HepG2 (cell line): Measurements from ENCODE around the gene TMEM176A. TPM values are rescaled to one million over a fixed set of nuclear protein-coding genes. Genes with fewer than 3 reads are reported as not detected.

Experiments used
- ARNT ChIP-seq: fragments of 450-650 bp; IDR thresholded peaks from 2 replicates; pipeline ENCODE4 v1.6.1; 2017
- CBX1 ChIP-seq: IDR thresholded peaks from one replicate; pipeline ENCODE4 v1.6.1; 2016; ENCODE audit warnings: antibody characterized with exemption, low read depth
- EP300 ChIP-seq, 3 experiments: sonication (generic) in 1 of 3; formaldehyde crosslinking in 1 of 3; IDR thresholded peaks; 2 replicates each; pipeline versions ENCODE4 v1.5.1 to v1.6.1; 2011 to 2020; ENCODE audit warnings: low read depth in 2 of 3, low read length in 2 of 3, borderline replicate concordance in 1 of 3, improper control_type of control experiment in 1 of 3, mild to moderate bottlenecking in 1 of 3, missing genetic modification reagents in 1 of 3, moderate library complexity in 1 of 3
- MBD4 ChIP-seq: IDR thresholded peaks from 2 replicates; pipeline ENCODE4 v1.6.1; 2012; ENCODE audit warnings: low read length, inconsistent platforms, borderline replicate concordance
- RORA ChIP-seq: sonication (generic); formaldehyde crosslinking; IDR thresholded peaks from 2 replicates; pipeline ENCODE4 v1.5.0; 2020; ENCODE audit warnings: mild to moderate bottlenecking, missing genetic modification reagents, moderate library complexity
- TCF12 ChIP-seq, 2 experiments: fragments of 450-650 bp in 1 of 2; sonication (generic) in 1 of 2; formaldehyde crosslinking in 1 of 2; IDR thresholded peaks; 2 replicates each; pipeline versions ENCODE4 v1.6.1 to v1.8.0; 2017 to 2022; ENCODE audit warnings: antibody characterized with exemption in 1 of 2, mild to moderate bottlenecking in 1 of 2, missing genetic modification reagents in 1 of 2, moderate library complexity in 1 of 2
- TSC22D2 ChIP-seq: sonication (generic); formaldehyde crosslinking; IDR thresholded peaks from 2 replicates; pipeline ENCODE4 v1.5.1; 2020; ENCODE audit warnings: missing genetic modification reagents, mild to moderate bottlenecking, borderline replicate concordance
- ZBTB1 ChIP-seq: sonication (generic); formaldehyde crosslinking; IDR thresholded peaks from 2 replicates; pipeline ENCODE4 v1.4.0; 2020; ENCODE audit warnings: missing genetic modification reagents, borderline replicate concordance
- ZBTB38 ChIP-seq: sonication (generic); formaldehyde crosslinking; IDR thresholded peaks from 2 replicates; pipeline ENCODE4 v1.5.1; 2020; ENCODE audit warnings: mild to moderate bottlenecking, missing genetic modification reagents
- ZNF17 ChIP-seq: sonication (generic); formaldehyde crosslinking; IDR thresholded peaks from 2 replicates; pipeline ENCODE4 v1.5.0; 2020; ENCODE audit warnings: mild to moderate bottlenecking, missing genetic modification reagents
- ZNF225 ChIP-seq: sonication (generic); formaldehyde crosslinking; IDR thresholded peaks from 2 replicates; pipeline ENCODE4 v1.4.0; 2020; ENCODE audit warnings: mild to moderate bottlenecking, missing genetic modification reagents
- ZNF282 ChIP-seq: fragments of 450-650 bp; IDR thresholded peaks from 2 replicates; pipeline ENCODE4 v1.6.1; 2018; ENCODE audit not compliant: partially characterized antibody
- ZNF292 ChIP-seq: sonication (generic); formaldehyde crosslinking; IDR thresholded peaks from 2 replicates; pipeline ENCODE4 v1.8.1; 2022; ENCODE audit warnings: mild to moderate bottlenecking, low read depth, missing genetic modification reagents, borderline replicate concordance
- ZNF564 ChIP-seq: sonication (generic); formaldehyde crosslinking; IDR thresholded peaks from 2 replicates; pipeline ENCODE4 v1.8.1; 2023; ENCODE audit warnings: mild to moderate bottlenecking, missing genetic modification reagents
- ZNF672 ChIP-seq: sonication (generic); formaldehyde crosslinking; IDR thresholded peaks from 2 replicates; pipeline ENCODE4 v1.8.1; 2022; ENCODE audit warnings: missing genetic modification reagents
- ZNF749 ChIP-seq: sonication (generic); formaldehyde crosslinking; IDR thresholded peaks from 2 replicates; pipeline ENCODE4 v1.8.0; 2022; ENCODE audit warnings: mild to moderate bottlenecking, missing genetic modification reagents, moderate library complexity, borderline replicate concordance
- ZNF790 ChIP-seq: sonication (generic); formaldehyde crosslinking; IDR thresholded peaks from 2 replicates; pipeline ENCODE4 v1.8.0; 2022; ENCODE audit warnings: missing genetic modification reagents, mild to moderate bottlenecking, borderline replicate concordance
- polyA plus RNA-seq, 8 experiments: library from polyadenylated mRNA; depleted of rRNA in 3 of 8; stranded (reverse) in 7 of 8; unstranded in 1 of 8; fragments of >200 nt; fragmentation: Illumina TruSeq in 4 of 8; extraction: Trizol in 4 of 8; gene quantifications; 2 replicates each; pipeline versions ENCODE4 v1.2.1 to v1.2.3, GENCODE V29; 2011 to 2016; ENCODE audit warnings: low read depth in 4 of 8, missing spikeins in 1 of 8, mixed read lengths in 1 of 8; ENCODE audit not compliant: insufficient read depth in 1 of 8
- total RNA-seq, 5 experiments: library from RNA; depleted of rRNA; stranded (reverse); fragments of >200 nt; fragmentation: Illumina TruSeq; extraction: Trizol; gene quantifications; 2 replicates each; pipeline ENCODE4 v1.2.3, GENCODE V29; 2016; ENCODE audit warnings: low read depth in 1 of 5
- TF ChIP-seq, protein P1 (sequence below), 2 experiments: IDR thresholded peaks; 2 replicates each; pipeline ENCODE4 v1.6.1; 2011 to 2012; ENCODE audit warnings: low read length in 2 of 2, borderline replicate concordance in 1 of 2, low read depth in 1 of 2, mild to moderate bottlenecking in 1 of 2, moderate library complexity in 1 of 2
- TF ChIP-seq, protein P2 (sequence below): sonication (generic); formaldehyde crosslinking; IDR thresholded peaks from 2 replicates; pipeline ENCODE4; 2020; ENCODE audit warnings: missing genetic modification reagents, mild to moderate bottlenecking, borderline replicate concordance
- TF ChIP-seq, protein P3 (sequence below): sonication (generic); formaldehyde crosslinking; IDR thresholded peaks from 2 replicates; pipeline ENCODE4 v1.8.1; 2023; ENCODE audit warnings: missing genetic modification reagents, inconsistent platforms, borderline replicate concordance

TMEM176A gene
- total and polyA plus RNA-seq, 2 of the 13 experiments (the other 11 are each of a cell fraction or from before 2014, with no cell fraction given), result not detected

DNA sequence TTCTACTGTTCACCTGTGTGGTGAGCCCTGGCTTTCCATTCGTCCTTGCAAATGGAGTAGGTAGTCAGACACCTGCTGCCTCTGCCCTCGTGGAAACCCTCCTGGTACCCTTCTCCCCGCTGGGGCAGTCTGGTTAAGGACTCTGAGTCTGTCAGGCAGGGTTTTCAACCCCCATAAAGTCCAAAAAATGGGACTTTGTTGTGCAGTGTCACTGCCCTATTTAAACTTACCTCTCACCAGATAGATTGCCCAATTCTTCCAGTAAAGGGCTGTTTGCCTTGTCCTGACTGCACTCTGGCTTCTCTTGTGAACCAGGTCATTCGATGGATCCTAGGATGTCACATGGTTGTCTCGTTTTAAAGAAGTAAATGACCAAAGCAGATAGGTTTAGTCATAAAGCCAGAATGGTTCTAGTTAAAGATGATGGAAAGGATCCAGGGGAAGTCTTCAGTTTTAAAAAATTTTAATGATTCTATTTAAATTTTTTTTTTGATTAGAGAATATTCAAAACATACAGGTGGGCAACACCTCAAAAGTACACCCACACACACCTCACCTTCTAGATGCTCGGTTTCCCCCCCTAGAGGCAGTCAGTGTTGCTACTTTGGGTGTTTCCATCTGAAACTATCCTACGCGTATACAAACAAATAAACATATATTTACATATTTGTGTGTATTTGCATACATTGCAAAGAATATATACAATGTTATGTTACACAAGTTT, 22.4 kb upstream of the TMEM176A start (continued):
- TF ChIP-seq ZBTB1 (CRISPR knock-in tag), result no peak
- TF ChIP-seq, protein P1, sequence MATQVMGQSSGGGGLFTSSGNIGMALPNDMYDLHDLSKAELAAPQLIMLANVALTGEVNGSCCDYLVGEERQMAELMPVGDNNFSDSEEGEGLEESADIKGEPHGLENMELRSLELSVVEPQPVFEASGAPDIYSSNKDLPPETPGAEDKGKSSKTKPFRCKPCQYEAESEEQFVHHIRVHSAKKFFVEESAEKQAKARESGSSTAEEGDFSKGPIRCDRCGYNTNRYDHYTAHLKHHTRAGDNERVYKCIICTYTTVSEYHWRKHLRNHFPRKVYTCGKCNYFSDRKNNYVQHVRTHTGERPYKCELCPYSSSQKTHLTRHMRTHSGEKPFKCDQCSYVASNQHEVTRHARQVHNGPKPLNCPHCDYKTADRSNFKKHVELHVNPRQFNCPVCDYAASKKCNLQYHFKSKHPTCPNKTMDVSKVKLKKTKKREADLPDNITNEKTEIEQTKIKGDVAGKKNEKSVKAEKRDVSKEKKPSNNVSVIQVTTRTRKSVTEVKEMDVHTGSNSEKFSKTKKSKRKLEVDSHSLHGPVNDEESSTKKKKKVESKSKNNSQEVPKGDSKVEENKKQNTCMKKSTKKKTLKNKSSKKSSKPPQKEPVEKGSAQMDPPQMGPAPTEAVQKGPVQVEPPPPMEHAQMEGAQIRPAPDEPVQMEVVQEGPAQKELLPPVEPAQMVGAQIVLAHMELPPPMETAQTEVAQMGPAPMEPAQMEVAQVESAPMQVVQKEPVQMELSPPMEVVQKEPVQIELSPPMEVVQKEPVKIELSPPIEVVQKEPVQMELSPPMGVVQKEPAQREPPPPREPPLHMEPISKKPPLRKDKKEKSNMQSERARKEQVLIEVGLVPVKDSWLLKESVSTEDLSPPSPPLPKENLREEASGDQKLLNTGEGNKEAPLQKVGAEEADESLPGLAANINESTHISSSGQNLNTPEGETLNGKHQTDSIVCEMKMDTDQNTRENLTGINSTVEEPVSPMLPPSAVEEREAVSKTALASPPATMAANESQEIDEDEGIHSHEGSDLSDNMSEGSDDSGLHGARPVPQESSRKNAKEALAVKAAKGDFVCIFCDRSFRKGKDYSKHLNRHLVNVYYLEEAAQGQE (IDR thresholded peaks at IDR 0.05; ENCODE audit: borderline replicate concordance in 1 of 2, low read depth in 1 of 2, low read length in 2 of 2), result no peak
- TF ChIP-seq, protein P2, sequence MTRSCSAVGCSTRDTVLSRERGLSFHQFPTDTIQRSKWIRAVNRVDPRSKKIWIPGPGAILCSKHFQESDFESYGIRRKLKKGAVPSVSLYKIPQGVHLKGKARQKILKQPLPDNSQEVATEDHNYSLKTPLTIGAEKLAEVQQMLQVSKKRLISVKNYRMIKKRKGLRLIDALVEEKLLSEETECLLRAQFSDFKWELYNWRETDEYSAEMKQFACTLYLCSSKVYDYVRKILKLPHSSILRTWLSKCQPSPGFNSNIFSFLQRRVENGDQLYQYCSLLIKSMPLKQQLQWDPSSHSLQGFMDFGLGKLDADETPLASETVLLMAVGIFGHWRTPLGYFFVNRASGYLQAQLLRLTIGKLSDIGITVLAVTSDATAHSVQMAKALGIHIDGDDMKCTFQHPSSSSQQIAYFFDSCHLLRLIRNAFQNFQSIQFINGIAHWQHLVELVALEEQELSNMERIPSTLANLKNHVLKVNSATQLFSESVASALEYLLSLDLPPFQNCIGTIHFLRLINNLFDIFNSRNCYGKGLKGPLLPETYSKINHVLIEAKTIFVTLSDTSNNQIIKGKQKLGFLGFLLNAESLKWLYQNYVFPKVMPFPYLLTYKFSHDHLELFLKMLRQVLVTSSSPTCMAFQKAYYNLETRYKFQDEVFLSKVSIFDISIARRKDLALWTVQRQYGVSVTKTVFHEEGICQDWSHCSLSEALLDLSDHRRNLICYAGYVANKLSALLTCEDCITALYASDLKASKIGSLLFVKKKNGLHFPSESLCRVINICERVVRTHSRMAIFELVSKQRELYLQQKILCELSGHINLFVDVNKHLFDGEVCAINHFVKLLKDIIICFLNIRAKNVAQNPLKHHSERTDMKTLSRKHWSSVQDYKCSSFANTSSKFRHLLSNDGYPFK (CRISPR knock-in tag), result no peak
- no peak for TF ChIP-seq ZNF17 (CRISPR knock-in tag)
- TF ChIP-seq, protein P3, sequence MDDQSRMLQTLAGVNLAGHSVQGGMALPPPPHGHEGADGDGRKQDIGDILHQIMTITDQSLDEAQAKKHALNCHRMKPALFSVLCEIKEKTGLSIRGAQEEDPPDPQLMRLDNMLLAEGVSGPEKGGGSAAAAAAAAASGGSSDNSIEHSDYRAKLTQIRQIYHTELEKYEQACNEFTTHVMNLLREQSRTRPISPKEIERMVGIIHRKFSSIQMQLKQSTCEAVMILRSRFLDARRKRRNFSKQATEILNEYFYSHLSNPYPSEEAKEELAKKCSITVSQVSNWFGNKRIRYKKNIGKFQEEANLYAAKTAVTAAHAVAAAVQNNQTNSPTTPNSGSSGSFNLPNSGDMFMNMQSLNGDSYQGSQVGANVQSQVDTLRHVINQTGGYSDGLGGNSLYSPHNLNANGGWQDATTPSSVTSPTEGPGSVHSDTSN, result no peak
- TF ChIP-seq ZNF790 (CRISPR knock-in tag), result no peak
- no peak for TF ChIP-seq ZNF564 (CRISPR knock-in tag)
- TF ChIP-seq RORA (CRISPR knock-in tag), result no peak
- TF ChIP-seq ZNF749 (CRISPR knock-in tag), result no peak
- peak; percentile 37; the same call in 1 of the 2 replicates for TF ChIP-seq ZNF292 (CRISPR knock-in tag)
- TF ChIP-seq ZNF282, result no peak
- no peak for TF ChIP-seq CBX1
- no peak for TF ChIP-seq ZBTB38 (CRISPR knock-in tag)
- TF ChIP-seq MBD4, result no peak
- TF ChIP-seq ARNT, result no peak
- TF ChIP-seq TCF12 (IDR thresholded peaks at IDR 0.05), result no peak
- TF ChIP-seq TCF12 (CRISPR knock-in tag; IDR thresholded peaks at IDR 0.05), result no peak
- TF ChIP-seq TSC22D2 (CRISPR knock-in tag), result no peak
- TF ChIP-seq ZNF225 (CRISPR knock-in tag), result no peak
- TF ChIP-seq ZNF672, result no peak
- TF ChIP-seq EP300 (IDR thresholded peaks at IDR 0.05; ENCODE audit: low read depth in 2 of 2, low read length in 2 of 2), result peak in 1 of 2 experiments; percentile 68; a peak in 2 of 4 replicates
- TF ChIP-seq EP300 (CRISPR knock-in tag; IDR thresholded peaks at IDR 0.05; ENCODE audit: borderline replicate concordance), result no peak
